NCI-H1417 (cell line): ENCODE measurements around the gene PSMC6.
A peak's percentile ranks its signal among the peaks of the same experiment; 100 is the strongest.
"Not testable (repeated sequence)": the region's sequence is repeated elsewhere in the genome, so short reads cannot be mapped to it uniquely, and the experiment has no call there.

Source experiments
- DNase-seq, 3 experiments: peaks; one replicate each; lab custom pipeline; 2025; lab: John Stamatoyannopoulos, UW

Gene PSMC6

DNA sequence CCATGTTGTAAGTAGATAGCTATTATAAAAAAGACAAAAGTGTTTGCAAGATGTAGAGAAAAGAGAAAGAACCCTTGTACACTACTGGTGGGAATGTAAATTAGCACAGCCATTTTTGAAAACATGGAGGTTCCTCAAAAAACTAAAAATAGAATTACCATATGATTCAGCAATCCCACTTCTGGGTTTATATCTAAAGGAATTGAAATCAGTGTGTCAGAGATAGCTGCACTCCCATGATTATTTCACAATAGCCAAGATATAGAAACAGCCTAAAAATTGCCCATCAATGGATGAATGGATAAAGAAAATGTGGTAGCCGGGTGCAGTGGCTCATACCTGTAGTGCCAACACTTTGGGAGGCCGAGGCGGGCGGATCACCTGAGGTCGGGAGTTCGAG, 9.2 kb downstream of the PSMC6 start:
- no peak for DNase-seq

DNA sequence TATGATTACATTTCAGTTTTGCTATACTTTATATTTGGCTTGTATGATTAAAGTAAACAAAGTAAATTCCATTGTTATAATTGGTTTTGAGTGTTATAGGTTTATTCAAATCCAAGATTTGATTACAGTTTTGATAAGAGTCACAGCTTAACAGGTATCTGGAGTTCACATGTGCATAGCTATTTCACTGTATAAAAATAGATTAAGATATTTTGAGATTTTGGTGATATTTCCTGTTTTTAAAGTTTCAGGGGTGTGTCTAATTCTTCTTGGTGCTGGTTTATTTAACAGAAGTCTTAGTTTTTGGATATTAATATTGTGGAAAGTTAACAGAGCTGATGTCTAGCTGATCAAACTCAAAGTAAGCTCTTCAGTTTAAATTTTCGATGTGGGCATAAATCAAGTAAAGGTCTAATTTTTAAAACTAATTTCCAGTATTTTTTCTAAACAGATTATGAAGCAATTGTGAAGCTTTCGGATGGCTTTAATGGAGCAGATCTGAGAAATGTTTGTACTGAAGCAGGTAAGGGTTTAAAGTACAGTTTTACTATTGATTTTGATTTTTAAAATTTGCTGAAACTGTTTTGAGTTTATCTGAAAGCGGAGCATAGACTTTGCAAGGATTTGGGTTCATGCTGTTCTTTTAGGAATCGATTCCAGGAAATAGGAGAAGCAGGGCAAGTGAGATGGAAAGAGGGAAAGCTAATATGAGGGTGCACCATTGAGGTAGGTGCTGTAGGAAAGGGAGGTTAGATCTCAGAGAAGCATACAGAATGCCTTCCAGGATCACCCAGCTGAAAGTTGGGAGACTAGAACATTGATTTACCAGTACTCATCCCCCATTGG, 16.7 kb downstream of the PSMC6 start:
- no peak for DNase-seq

DNA sequence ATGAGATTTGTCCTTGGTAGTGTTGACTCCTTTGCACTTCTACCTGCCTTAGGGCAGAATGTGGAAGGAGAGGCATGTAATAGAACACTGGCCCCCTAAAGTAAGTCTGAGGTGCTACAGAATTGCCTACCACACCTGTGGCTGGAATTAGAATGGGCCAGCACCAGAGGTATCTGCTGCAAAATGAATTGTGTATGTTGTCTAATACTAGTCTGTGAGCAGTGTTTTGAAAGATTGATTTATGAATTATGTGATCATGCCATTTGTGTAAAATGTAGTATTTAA, 17.3 kb downstream of the PSMC6 start:
- DNase-seq: no peak

DNA sequence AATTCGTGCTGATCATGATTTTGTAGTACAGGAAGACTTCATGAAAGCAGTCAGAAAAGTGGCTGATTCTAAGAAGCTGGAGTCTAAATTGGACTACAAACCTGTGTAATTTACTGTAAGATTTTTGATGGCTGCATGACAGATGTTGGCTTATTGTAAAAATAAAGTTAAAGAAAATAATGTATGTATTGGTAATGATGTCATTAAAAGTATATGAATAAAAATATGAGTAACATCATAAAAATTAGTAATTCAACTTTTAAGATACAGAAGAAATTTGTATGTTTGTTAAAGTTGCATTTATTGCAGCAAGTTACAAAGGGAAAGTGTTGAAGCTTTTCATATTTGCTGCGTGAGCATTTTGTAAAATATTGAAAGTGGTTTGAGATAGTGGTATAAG, 20.5 kb downstream of the PSMC6 start:
- not testable (repeated sequence) for DNase-seq

DNA sequence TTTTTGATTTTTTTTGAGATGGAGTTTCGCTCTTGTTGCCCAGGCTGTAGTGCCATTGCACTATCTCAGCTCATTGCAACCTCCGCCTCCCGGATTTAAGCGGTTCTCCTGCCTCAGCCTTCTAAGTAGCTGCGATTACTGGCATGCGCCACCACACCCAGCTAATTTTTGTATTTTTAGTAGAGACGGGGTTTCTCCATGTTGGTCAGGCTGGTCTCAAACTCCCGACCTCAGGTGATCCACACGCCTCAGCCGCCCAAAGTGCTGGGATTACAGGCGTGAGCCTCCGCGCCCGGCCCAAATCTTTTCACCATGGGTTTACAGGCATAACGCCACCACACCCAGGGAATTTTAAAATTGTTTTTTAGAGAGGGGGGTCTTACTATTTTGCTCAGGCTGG, 22.0 kb downstream of the PSMC6 start:
- not testable (repeated sequence) for DNase-seq

DNA sequence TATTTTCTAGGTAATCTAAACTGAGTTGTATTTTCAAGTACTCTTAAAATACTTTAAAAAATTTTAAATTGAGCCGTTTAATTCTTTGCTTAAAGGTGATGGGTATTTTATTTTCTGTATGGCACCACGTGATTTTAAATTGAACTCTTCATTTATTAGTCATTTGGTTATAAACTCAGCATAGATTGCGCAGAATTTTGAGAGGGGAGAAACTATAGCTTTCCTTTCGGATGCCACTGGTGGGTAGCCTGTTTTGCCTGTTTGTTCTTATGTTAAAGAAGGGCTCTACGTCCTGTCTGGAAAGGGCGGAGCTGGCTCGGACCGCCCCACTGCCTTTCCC, 22.6 kb downstream of the PSMC6 start:
- DNase-seq: no peak

DNA sequence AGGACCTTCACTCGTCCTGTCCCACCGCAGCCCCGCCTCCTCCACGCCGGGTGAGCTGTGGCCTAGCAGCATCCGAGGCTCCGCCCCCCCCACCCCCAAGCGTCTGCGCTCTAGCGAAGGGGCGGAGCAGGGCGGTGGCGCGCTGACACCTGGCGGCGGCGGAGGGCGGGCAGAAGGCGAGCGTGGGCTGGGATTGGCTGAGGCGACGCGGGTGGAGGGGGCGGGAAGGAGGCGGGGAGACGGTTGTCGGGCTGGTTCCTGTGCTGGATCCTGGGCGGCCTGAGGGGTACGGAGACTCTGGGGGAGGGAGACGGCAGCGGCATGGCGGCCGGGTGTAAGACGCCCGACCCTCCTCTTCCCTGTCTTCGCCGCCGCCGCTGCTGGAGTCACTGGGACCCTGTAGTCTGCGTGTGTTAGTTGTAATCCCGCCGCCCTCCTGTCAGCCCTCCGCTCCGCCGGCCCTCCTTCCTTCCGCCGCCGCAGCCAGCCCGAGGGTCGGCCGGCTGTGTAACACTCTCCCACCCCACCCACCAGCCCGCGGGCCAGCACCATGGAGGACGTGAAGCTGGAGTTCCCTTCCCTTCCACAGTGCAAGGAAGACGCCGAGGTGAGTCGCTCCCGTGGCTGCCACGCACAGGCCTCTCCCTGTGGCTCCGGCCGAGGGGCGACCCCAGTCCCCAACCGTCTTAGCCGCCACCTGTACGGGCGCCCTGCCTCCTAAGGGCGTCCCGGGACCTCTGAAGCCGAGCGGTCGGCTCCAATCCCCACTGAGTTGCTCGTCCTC, 23.1 kb downstream of the PSMC6 start, which contains the start of gene STYX:
Gene STYX, plus strand, starts transcription at position 242 of the 784 bp plus-strand sequence. Its CDS starts 309 bp downstream, at position 551.
- peak; percentile 99 to 100 (median 100) for DNase-seq

DNA sequence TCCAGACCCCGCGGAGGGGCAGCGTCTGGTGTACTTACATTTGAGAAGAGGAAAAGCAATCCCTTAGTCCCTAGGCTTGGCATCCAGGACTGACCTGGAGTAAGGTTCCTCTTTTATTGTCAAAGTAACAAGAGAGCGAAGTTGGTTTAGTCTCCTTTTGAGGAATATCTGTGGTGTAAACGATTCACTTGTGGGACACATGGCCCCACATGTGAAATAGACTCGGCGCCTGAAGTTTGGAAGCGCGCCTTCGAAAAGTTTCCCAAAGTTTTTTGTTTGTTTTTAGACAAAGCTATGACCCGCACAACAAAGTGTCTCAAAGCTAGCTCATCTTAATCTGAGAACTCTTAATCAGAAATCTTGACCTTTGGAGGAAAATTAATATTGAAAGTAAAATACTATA, 23.7 kb downstream of the PSMC6 start:
- DNase-seq: peak in 1 of 3 experiments; percentile 90

DNA sequence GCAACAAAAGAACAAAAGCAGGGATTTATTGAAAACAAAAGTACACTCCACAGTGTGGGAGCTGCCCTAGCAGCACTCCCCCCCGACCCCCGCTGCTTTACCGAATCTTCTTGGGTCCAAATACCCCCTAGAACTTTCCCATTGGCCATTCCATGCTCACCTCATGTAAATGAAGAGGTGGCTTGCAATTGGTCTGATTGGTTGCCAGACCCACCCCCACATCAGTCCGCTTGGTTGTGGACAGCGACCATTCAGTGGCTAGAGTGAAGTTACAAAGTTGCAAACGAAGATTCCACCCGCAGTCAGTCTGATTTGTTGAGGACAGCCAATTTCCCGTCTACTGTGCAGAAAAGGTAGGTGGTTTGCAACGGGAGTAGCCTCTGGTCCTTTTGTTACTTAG, 26.8 kb downstream of the PSMC6 start:
- DNase-seq: no peak

DNA sequence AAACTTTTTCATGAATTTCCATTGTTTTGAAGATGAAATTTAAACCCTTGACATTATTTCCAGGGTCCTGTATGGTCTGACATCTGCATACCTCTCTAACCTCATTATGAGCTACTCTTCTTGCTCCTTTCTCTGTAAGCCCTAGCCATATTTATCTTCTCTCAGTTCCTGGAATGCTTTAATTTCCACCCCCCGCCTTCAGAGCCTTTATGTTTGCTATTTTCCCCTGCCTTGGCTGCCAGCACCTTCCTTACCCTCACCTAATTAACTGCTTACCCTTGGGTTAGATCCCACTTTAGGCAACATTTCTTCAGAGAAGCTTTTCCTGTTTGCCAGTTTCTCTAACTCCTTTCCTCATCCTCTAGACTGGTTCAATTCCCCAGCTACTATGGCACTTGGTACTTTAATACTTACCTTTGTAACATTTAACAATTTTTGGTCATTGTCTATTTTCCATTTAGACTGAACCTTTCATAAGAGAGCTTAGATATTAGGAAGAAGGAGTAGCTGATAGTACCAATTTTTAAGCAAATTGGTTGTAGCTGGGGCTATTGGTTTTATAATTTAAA, 29.0 kb downstream of the PSMC6 start:
- no peak for DNase-seq

DNA sequence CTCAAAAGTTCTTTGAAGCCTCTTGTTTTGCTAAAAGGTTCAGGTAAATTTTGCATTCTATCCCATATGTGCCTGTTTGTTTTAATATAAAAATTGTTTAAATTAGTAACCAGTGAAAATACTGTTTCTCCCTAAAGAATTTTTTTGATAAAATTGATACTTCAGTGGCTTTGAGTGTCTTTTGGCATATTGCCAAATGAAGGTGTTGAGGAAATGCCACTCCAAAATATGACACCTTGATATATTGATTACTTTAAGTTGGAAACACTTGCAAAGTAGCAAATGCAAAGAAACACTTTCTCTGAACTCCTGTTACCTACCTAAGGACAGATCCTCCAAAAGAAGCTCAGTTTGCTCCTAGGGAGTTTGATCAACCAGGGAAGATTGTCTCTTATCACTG, 31.4 kb downstream of the PSMC6 start:
- peak in 1 of 3 experiments; percentile 63 for DNase-seq

DNA sequence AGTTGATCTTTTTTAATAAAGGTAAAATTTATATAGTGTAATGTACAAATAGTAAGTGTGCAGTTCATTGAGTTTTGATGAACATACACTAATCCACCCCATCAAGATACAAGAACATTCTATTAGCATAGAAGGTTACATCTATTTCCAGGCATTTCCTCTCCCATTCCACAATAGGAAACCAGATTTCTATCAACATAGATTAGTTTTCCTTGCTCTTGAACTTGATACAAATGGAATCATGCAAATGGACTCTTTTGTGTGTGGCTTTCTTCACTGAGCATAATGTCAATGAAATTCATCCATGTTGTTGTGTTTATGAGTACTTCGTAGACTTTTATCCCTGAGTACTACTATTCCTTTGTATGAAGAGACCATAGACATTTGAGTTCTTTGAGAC, 33.8 kb downstream of the PSMC6 start:
- no peak for DNase-seq

DNA sequence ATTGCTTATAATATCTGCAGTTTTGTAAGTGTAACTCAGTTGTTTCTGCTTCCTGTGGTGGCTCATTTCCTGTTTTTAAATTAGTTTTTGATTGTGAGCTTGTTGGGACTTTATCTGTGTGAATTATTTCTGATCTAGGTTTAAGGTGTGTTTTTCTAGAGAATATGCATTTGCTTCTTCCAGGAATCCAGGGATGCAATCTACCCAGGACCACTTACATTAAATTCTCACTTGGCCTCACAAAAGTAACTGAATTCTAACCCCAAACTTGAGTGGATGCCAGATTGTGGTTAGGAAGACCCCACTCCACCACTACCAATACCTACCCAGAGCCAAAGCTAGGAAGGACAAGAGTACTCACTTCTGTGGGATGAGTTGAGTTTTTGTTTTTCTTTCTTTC, 34.9 kb downstream of the PSMC6 start:
- no peak for DNase-seq

DNA sequence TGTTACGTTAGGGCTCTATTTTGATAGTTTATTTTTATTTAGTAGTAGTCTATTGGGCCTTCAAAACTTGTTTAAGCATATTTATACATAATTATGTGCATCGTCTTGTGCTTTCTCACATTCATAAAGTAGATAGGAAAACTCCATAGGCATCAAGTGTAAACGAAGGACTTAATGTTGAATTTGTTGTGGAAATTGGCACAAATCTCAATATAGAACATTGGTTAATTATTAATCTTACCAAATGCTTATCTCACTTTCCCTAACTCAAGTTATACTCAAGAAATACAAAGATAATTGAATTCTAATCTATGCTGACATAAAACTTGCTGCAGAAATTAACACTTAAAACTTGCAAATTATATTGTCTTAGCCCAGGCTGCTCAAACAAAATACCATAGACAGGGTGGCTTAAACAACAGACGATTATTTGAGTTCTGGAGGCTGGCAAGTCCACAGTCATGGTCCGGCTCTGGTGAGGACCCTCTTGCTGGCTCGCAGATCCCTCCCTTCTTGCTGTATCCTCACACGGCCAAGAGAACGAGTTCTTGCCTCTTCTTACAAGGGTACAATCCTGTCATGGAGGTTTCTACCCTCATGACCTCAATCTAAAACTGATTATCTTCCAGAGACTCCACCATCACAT, 41.8 kb downstream of the PSMC6 start:
- DNase-seq: no peak

DNA sequence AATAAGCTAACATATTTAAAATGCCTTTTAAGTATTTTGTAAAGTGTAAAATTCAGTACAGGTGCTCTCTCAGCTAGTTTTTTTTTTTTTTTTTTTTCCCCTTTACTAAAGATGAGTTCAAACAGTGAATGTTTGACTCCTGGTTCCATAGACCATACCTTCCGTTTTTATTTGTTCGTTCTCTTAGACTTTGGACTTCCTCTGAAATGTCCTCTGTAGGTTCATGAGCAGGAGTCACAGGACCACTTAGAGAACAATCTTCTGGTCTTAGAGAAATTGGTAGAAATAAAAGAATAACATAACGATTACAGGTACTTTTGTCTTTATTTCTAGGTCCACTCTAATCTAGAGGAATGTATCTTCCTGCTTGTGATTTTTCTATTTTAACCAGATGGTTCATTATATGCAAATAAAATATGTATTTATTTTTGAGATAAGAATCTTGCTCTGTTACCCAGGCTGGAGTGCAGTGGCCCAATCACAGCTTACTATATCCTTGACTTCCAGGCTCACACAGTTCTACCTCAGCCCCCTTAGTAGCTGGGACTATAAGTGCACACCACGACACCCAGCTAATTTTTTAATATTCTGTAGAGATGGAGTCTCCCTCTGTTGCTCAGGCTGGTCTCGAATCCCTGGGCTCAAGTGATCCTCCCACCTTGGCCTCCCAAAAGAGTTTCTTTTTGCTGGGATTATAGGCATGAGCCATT, 48.8 kb downstream of the PSMC6 start:
- DNase-seq: no peak

DNA sequence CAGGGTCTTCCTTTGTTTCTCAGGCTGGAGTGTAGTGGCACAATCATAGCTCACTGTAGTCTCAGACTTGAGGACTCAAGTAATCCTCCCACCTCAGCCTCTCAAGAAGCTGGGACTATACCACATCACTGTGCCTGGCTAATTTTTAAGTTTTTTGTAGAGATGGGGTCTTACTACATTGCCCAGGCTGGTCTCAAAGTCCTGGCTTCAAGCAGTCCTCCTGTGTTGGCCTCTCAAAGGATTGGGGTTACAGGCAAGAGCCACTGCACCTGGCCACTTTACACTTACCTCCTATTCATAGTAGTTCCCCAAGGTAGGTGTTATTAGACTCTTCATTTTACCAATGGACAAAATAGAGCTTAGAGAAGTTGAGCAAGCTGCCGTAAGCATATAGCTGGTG, 52.1 kb downstream of the PSMC6 start:
- no peak for DNase-seq

DNA sequence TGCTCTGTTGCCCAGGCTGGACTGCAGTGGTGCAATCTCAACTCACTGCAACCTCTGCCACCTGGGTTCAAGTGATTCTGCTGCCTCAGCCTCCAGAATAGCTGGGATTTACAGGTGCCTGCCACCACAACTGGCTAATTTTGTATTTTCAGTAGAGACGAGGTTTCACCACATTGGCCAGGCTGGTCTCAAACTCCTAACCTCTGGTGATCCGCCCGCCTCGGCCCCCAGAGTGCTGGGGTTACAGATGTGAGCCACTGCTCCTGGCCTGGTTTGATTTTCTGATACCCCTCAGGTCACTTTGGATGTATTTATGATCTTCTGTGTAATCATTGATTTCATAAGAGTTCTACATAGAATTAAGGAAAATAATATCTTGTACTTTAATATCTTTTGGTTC, 55.9 kb downstream of the PSMC6 start:
- not testable (repeated sequence) for DNase-seq

DNA sequence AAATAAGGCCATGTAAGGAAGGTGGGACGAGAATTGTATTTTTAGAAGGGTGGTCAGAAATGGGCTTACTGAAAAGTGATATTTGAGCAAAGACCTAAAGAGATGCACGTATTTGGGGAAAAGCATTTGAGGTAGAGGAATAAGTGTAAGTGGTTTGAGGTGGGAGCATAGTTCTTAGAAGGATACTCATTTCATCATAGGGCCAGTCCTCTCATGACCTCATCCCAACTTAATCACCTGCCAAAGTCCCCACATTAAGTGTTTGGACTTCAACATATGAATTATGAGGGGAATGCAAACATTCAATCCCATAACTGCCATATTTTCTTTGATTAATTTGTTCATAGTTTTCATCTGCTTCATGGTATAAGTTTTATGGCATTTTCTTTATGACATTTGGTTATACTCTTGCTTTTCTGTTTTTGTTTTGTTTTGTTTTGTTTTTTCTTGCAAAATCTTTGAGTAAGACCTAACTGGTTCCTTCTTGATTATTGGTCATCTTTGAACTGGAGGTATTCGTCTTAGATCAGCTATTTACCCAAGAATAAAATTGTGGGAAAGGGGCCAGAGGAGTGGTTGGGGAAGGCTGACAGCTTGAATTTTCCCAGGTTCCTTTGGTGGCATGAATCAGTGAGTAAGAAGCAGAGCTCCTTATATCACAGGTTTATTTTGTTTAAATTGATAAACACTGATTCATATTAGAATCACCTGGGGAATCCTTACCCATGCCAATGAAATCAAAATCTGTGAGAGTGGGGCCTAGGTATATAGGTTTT, 60.2 kb downstream of the PSMC6 start:
- DNase-seq: no peak

DNA sequence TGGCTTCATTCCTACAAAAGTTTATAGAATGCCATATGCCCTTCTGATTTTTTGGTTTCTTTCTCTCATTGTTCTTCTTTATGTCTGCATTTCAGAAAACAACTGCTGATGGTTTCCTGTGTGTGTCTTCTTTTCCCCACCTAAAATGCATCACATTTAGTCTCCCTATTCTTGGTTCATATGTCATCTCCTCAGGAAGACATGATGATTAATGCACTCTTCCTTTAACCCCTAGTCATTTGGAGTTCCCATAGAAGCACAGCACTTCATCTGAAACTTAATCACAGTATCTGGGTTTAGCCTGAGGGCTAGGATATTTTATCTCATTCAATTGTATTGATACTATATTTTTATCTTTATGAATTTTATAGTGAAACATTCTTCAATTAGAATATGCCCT, 62.9 kb downstream of the PSMC6 start:
- no peak for DNase-seq

DNA sequence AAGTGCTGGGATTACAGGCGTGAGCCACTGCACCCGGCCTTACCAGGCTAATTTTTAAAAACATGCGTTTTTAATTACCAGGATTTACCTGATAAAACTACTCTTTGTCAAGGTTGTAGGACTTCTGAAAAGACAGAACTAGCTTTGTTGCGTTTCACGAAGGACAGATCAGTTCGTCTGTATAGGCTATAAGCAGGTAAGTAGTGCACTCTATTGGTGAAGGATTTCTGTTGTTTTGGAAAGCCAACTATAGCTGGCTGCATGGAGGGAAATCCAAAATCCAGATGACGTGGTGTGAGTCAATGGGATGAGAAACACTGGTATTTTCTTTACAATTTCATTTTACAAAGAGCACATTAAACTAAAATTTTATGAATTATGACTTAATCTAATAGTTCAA, 69.8 kb downstream of the PSMC6 start:
- DNase-seq: no peak
